Keratinocyte (primary cell): ENCODE measurements around the gene EGFLAM. TPM values are rescaled to one million over a fixed set of nuclear protein-coding genes. Genes with fewer than 3 reads are reported as not detected.

ENCODE experiments used
- DNase-seq: peaks from one replicate; pipeline ENCODE4 v3.0.0-alpha.2; 2011; ENCODE audit warnings: low read depth, missing footprints, low spot score
- FAIRE-seq: peaks from 2 replicates; lab custom pipeline; 2011; peaks lifted over from hg19 to GRCh38; lab: Jason Lieb, UNC
- H2AFZ ChIP-seq: 2 replicates; pipeline ENCODE4 v1.6.0; 2012; ENCODE audit warnings: low read length, control low read depth, inconsistent platforms; ENCODE audit not compliant: control insufficient read depth
- H3K27ac ChIP-seq: 2 replicates; pipeline ENCODE4 v1.5.1; 2011; ENCODE audit warnings: low read length; ENCODE audit not compliant: control insufficient read depth, insufficient read depth
- H3K27me3 ChIP-seq: 3 replicates; pipeline ENCODE4 v1.6.0; 2011; ENCODE audit warnings: low read length; ENCODE audit not compliant: control insufficient read depth, insufficient read depth; ENCODE audit errors: extremely low read depth
- H3K36me3 ChIP-seq, 2 experiments: 2 replicates in 1 of 2; 3 replicates in 1 of 2; pipeline ENCODE4 v1.5.1; 2011; ENCODE audit warnings: low read length in 2 of 2, mild to moderate bottlenecking in 1 of 2; ENCODE audit not compliant: control insufficient read depth in 2 of 2, insufficient read depth in 2 of 2; ENCODE audit errors: extremely low read depth in 1 of 2
- H3K4me1 ChIP-seq: 3 replicates; pipeline ENCODE4 v1.5.1; 2011; ENCODE audit warnings: low read length; ENCODE audit not compliant: control insufficient read depth, insufficient read depth; ENCODE audit errors: extremely low read depth
- H3K4me2 ChIP-seq: 3 replicates; pipeline ENCODE4 v1.6.0; 2011; ENCODE audit warnings: low read depth, low read length; ENCODE audit not compliant: control insufficient read depth, insufficient read depth; ENCODE audit errors: extremely low read depth
- H3K4me3 ChIP-seq, 3 experiments: fragments of 200-600 bp in 1 of 3; sonication (generic) in 1 of 3; 2 replicates in 2 of 3; 3 replicates in 1 of 3; pipeline ENCODE4 v1.5.1; 2011 to 2016; ENCODE audit warnings: low read length in 3 of 3, mild to moderate bottlenecking in 3 of 3, control low read depth in 2 of 3, inconsistent platforms in 1 of 3, low read depth in 1 of 3, mixed read lengths in 1 of 3, mixed run types in 1 of 3, moderate library complexity in 1 of 3; ENCODE audit not compliant: control insufficient read depth in 2 of 3, insufficient read depth in 2 of 3; ENCODE audit errors: extremely low read depth in 1 of 3
- H3K79me2 ChIP-seq: 2 replicates; pipeline ENCODE4 v1.6.0; 2012; ENCODE audit warnings: low read length; ENCODE audit not compliant: control insufficient read depth, insufficient read depth
- H3K9ac ChIP-seq: 3 replicates; pipeline ENCODE4 v1.6.0; 2011; ENCODE audit warnings: low read length; ENCODE audit not compliant: control insufficient read depth, insufficient read depth; ENCODE audit errors: extremely low read depth
- H3K9me1 ChIP-seq: 3 replicates; pipeline ENCODE4 v1.6.0; 2011; ENCODE audit warnings: low read length; ENCODE audit not compliant: control insufficient read depth, insufficient read depth; ENCODE audit errors: extremely low read depth
- H3K9me3 ChIP-seq: 2 replicates; pipeline ENCODE4 v1.5.1; 2012; ENCODE audit warnings: low read depth, low read length; ENCODE audit not compliant: control insufficient read depth
- H4K20me1 ChIP-seq: 3 replicates; pipeline ENCODE4 v1.6.0; 2011; ENCODE audit warnings: low read length; ENCODE audit not compliant: control insufficient read depth, insufficient read depth; ENCODE audit errors: extremely low read depth
- EZH2 ChIP-seq: IDR thresholded peaks from one replicate; pipeline ENCODE4 v1.6.1; 2012; ENCODE audit warnings: inconsistent platforms, mild to moderate bottlenecking, low read length, moderate library complexity
- dilution Hi-C: fragments of 300-500 bp; cut with MboI; formaldehyde crosslinking; loops from one replicate; pipeline ENCODE4 v1.7.0; 2020; ENCODE audit warnings: low sequenced_read_pairs; ENCODE audit not compliant: extremely low pct_ligation_motif_present
- polyA plus RNA-seq, 5 experiments: library from polyadenylated mRNA; depleted of rRNA in 3 of 5; stranded (reverse) in 3 of 5; stranded (forward) in 1 of 5; unstranded in 1 of 5; fragments of >200 nt; gene quantifications; 1 replicate in 1 of 5; 2 replicates in 3 of 5; 3 replicates in 1 of 5; pipeline versions ENCODE4 v1.2.1 to v1.2.3, GENCODE V29; 2011 to 2012; ENCODE audit warnings: missing spikeins in 2 of 5, low read depth in 1 of 5, low replicate concordance in 1 of 5
- TF ChIP-seq, protein P1 (sequence below), 3 experiments: IDR thresholded peaks in 1 of 3; conservative IDR thresholded peaks in 1 of 3; optimal IDR thresholded peaks in 1 of 3; 2 replicates in 2 of 3; 3 replicates in 1 of 3; pipeline versions ENCODE3 to v1.5.1; 2011; ENCODE audit warnings: low read length in 3 of 3, mild to moderate bottlenecking in 3 of 3, moderate library complexity in 2 of 3, control low read depth in 1 of 3, inconsistent platforms in 1 of 3; ENCODE audit not compliant: insufficient read depth in 2 of 3; ENCODE audit errors: extremely low read depth in 1 of 3

Gene EGFLAM
- polyA plus RNA-seq, 1 donor (not counting 4 experiments of a cell fraction or from before 2014, with no cell fraction given) = not detected

DNA sequence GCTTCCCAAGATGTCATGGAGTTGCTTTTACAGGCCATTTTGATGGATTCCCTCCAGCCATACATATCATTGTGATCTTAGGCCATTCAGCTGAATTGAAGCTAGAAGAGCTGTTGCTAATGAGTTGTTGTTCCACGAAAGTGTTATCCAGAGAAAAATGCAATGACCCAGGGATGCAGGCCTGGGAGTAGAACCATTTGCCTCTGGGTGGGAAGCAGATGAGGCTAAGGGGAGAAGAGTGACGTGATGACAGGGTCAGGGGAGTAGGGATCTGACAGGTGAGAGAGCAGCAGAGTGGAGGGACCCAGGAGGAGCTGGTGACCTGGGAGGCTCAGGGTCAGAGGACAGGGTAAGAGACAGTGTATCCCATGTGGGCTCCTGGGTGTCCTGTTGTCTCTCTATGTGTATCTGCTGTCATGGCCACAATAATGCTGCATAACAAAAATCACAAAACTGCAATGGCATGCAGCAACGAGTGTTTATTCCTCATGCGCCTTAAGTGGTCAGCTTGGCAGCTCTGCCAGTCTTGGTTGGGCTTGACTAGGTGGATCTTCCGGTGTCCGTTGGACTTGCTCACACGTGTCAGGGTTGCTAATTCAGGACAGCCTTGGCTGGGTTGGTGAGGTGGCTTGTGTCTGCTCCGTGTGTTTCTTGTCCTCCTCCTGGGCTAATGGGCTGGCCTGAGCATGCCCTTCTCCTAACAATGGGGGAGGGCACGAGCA, 207.5 kb downstream of the EGFLAM start:
- H3K9me1 ChIP-seq = no peaks in the 10 kb centered on the region
- H3K79me2 ChIP-seq = no peaks in the 10 kb centered on the region
- H3K9me3 ChIP-seq = no peaks in the 10 kb centered on the region
- H3K4me1 ChIP-seq = peaks cover 30% of the 10 kb centered on the region
- no peak overlapping the region for H2AFZ ChIP-seq
- H3K36me3 ChIP-seq = no peaks in the 10 kb centered on the region
- dilution Hi-C loops = no loop called here
- no peak overlapping the region for H3K4me2 ChIP-seq
- no peak overlapping the region for H3K4me3 ChIP-seq
- H3K27ac ChIP-seq = no peak overlapping the region
- no peaks in the 10 kb centered on the region for H4K20me1 ChIP-seq
- no peaks in the 10 kb centered on the region for H3K27me3 ChIP-seq
- DNase-seq = no peak
- TF ChIP-seq EZH2 = no peak
- H3K9ac ChIP-seq = no peak overlapping the region
- FAIRE-seq = no peak

DNA sequence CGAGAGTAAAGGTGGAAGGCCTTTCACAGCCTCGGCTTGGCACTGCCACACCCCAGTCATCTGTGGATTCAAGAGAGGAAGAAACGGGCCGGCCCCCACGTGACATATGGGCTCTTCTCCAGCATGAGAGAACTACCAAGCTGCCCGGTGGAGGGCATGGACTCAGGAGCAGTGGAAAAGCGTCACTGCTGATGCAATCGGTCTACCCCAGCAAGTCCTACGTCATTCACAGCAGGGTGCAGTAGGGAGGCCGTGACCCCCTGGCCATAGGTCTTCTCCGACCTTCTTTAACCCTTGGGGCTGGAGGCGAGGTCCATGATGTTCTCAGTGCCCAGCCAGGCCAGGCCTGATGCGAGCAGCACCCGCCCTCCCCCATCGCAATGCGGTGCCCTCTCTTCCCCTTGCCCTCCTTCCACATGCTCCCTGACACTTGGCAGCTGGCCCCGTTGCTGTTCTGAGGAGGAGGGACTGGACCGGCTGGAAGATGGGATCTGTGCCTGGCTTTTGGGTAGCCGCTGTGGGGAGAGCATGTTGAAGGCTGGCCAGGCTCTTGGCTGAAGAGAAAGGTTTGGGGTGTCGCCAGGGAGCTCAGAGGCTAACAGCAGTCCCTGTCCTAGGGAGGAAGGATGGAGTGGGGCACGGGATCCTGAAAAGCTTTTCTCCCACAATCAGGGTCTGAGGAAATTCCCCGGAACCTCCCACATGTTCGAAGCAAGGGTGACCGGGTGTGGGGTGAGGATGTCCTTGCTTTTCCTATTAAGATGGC, 208.2 kb downstream of the EGFLAM start:
- H3K79me2 ChIP-seq = no peaks in the 10 kb centered on the region
- H3K4me1 ChIP-seq = peaks cover 30% of the 10 kb centered on the region
- H4K20me1 ChIP-seq = no peaks in the 10 kb centered on the region
- no peak overlapping the region for H3K27ac ChIP-seq
- H3K9ac ChIP-seq = no peak overlapping the region
- H3K4me3 ChIP-seq = no peak overlapping the region
- H3K4me2 ChIP-seq = no peak overlapping the region
- FAIRE-seq = no peak
- H3K9me3 ChIP-seq = no peaks in the 10 kb centered on the region
- no peaks in the 10 kb centered on the region for H3K36me3 ChIP-seq
- no peak for DNase-seq
- no peak overlapping the region for H2AFZ ChIP-seq
- H3K27me3 ChIP-seq = no peaks in the 10 kb centered on the region
- TF ChIP-seq EZH2 = no peak
- TF ChIP-seq, protein P1, sequence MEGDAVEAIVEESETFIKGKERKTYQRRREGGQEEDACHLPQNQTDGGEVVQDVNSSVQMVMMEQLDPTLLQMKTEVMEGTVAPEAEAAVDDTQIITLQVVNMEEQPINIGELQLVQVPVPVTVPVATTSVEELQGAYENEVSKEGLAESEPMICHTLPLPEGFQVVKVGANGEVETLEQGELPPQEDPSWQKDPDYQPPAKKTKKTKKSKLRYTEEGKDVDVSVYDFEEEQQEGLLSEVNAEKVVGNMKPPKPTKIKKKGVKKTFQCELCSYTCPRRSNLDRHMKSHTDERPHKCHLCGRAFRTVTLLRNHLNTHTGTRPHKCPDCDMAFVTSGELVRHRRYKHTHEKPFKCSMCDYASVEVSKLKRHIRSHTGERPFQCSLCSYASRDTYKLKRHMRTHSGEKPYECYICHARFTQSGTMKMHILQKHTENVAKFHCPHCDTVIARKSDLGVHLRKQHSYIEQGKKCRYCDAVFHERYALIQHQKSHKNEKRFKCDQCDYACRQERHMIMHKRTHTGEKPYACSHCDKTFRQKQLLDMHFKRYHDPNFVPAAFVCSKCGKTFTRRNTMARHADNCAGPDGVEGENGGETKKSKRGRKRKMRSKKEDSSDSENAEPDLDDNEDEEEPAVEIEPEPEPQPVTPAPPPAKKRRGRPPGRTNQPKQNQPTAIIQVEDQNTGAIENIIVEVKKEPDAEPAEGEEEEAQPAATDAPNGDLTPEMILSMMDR (optimal IDR thresholded peaks at IDR 0.05 in 1 of 3, IDR thresholded peaks at IDR 0.05 in 1 of 3, conservative IDR thresholded peaks at IDR 0.05 in 1 of 3; ENCODE audit: extremely low read depth in 1 of 3, insufficient read depth in 2 of 3, low read length in 3 of 3) = no peak
- H3K9me1 ChIP-seq = no peaks in the 10 kb centered on the region
- dilution Hi-C loops = no loop called here
